Activated naive CD4-positive, alpha-beta T cell (primary cell): ENCODE data around the gene CYB561D2.

Experiments used
- DNase-seq, 4 experiments: peaks; one replicate each; lab custom pipeline; 2025; lab: John Stamatoyannopoulos, UW

The CYB561D2 gene

GRCh38 chr3:50323614-50324199 lies 27.0 kb upstream of the CYB561D2 start:
- DNase-seq, result no peak

GRCh38 chr3:50324351-50325112 lies 26.1 kb upstream of the CYB561D2 start:
- peak in 2 of 4 experiments; percentile 30 to 56 for DNase-seq

- no peak for DNase-seq
Observed at GRCh38 chr3:50325113-50325480, 25.6 kb upstream of the CYB561D2 start.

GRCh38 chr3:50325497-50326181 lies 25.0 kb upstream of the CYB561D2 start:
- DNase-seq, result no peak

GRCh38 chr3:50326182-50326541 lies 24.5 kb upstream of the CYB561D2 start:
- no peak for DNase-seq

GRCh38 chr3:50327129-50327528 lies 23.5 kb upstream of the CYB561D2 start:
- DNase-seq, result no peak

- DNase-seq, result peak; percentile 74 to 92 (median 82)
Observed at GRCh38 chr3:50327943-50328691, 22.5 kb upstream of the CYB561D2 start, which contains the start of gene TUSC2. TUSC2 (minus strand) TSS chr3:50328223; CDS start chr3:50328099, 124 bp downstream.

- no peak for DNase-seq
Observed at GRCh38 chr3:50330330-50330729, 20.3 kb upstream of the CYB561D2 start.

- no peak for DNase-seq
Observed at GRCh38 chr3:50331364-50331907, 19.2 kb upstream of the CYB561D2 start.

GRCh38 chr3:50333744-50334328 lies 16.8 kb upstream of the CYB561D2 start:
- no peak for DNase-seq

- DNase-seq, result no peak
Observed at GRCh38 chr3:50334339-50335075, 16.2 kb upstream of the CYB561D2 start.

GRCh38 chr3:50336452-50337174 lies 14.0 kb upstream of the CYB561D2 start:
- no peak for DNase-seq

- peak; percentile 76 to 88 (median 84) for DNase-seq
Observed at GRCh38 chr3:50337175-50337861, 13.3 kb upstream of the CYB561D2 start.

GRCh38 chr3:50338965-50339364 lies 11.7 kb upstream of the CYB561D2 start:
- no peak for DNase-seq

- no peak for DNase-seq
Observed at GRCh38 chr3:50339485-50340146, 11.0 kb upstream of the CYB561D2 start.

- DNase-seq, result no peak
Observed at GRCh38 chr3:50340147-50340447, 10.6 kb upstream of the CYB561D2 start.

GRCh38 chr3:50340448-50341329 lies 10.0 kb upstream of the CYB561D2 start, which contains the start of gene RASSF1:
RASSF1 (minus strand) TSS chr3:50340836; CDS start chr3:50340805, 31 bp downstream.
- peak in 2 of 4 experiments; percentile 31 to 33 for DNase-seq

- DNase-seq, result no peak
Observed at GRCh38 chr3:50341537-50341936, 9.1 kb upstream of the CYB561D2 start.
